HG03432 (cell line): ENCODE data around the gene CHST15.

Experiments
- ATAC-seq: cut with Tn5 transposase; IDR thresholded peaks from one replicate; pipeline ENCODE4 v1.9.1; 2021; ENCODE audit warnings: mild to moderate bottlenecking, moderate library complexity; ENCODE audit not compliant: unreplicated experiment

The CHST15 gene

GRCh38 chr10:124083047-124083739 is 10.2 kb downstream of the CHST15 start:
- ATAC-seq = no peak

DNA sequence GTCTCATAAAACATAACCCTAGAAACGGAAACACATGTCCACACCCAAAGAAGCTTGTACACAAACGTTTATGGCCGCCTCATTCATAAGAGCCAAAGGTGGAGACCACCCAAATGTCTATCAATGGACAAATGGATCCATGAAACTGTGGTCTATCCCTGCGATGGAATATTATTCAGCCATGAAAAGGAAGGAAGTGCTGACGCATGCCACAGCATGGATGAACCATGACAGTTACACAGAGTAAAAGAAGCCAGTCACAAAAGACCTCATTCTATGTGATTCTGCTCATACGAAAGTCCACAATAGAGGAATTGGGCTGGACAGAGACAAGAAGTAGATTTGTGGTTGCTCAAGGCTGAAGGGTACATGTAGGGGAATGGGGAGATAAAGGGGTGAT is 10.8 kb downstream of the CHST15 start:
- ATAC-seq = no peak

DNA sequence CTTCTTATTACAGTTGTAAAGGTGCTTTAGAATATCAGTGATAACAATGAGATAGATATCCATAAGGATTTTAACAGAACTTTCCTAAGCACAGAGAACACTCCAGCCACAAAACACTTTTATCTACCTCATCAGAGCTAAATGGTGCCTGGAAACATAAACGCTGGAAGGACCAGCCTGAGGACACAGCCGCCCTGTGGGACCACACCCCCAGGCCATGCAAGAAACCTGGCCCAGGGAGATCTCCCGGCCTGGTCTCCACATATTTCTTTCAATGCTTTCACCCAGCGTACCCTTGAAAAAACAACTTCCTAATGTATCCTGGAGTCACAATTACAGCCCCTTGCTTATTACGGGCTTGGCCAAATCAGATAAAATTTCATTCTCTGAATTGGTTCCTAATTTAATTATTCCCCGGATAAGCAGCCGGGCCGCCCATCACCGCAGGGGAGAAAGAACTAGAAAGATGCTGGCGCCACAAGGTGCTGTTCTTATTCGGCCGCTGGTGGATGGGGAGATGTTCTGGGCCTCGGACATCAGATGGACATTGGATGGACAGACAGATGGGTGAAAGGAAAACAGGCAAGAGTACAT is 11.8 kb downstream of the CHST15 start:
- no peak for ATAC-seq

GRCh38 chr10:124079864-124080263 is 13.5 kb downstream of the CHST15 start:
- no peak for ATAC-seq

DNA sequence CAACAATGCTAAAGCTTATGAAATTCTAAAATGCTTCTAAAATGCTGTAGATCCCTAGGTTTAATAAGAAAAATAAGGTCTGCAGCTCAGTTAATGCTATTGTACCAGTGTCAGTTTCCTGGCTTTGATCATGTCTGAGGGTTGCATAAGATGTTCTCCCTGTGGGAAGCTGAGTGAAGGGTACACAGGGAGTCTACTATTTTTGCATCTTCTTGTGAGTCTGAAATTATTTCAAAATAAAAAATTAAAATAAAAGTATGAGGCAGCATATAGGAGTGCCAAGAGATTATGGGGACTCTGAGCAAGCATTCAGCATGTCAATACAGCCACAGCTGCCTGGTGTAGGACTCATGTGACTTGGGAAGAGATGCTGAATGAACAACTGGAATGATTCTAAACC is 14.7 kb downstream of the CHST15 start:
- no peak for ATAC-seq

- ATAC-seq = no peak
Observed at GRCh38 chr10:124078028-124078427, 15.4 kb downstream of the CHST15 start.

DNA sequence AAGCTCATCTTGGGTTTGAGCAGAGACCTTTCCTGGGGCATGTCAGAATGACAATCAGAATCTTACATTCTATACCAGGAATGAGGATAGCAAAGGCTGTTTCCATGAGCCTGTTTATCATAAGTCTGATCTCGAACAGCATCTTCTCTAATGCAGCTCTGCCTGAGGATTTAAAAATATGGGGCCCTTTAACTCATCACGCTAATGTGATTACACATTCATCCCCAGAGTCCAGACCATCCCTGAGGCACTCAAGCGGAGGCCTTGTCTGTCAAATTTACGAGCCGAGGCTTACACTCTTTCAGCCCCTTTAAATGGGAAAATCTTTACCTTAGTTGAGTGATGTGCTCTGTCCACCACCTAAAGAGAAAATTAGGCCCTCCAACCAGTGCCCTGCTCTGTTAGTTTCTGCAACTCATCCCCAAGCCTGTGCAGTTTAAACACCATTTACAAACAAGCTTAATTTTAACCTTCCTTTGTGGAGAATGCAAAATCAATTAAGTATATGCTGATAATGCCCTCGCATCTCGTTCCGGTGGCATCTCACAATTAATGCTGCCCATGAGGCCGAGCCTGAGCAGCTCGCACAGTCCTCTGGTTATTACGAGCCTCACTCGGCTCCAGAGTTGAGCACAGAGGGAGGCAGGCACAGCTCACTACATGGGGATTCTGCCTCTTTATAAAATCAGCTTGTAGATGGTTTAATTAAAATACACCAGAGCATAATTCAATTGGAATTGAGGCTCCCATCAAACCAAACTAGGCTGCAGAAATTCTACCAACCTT is 16.0 kb downstream of the CHST15 start:
- no peak for ATAC-seq

GRCh38 chr10:124076148-124076733 is 17.2 kb downstream of the CHST15 start:
- ATAC-seq = no peak

DNA sequence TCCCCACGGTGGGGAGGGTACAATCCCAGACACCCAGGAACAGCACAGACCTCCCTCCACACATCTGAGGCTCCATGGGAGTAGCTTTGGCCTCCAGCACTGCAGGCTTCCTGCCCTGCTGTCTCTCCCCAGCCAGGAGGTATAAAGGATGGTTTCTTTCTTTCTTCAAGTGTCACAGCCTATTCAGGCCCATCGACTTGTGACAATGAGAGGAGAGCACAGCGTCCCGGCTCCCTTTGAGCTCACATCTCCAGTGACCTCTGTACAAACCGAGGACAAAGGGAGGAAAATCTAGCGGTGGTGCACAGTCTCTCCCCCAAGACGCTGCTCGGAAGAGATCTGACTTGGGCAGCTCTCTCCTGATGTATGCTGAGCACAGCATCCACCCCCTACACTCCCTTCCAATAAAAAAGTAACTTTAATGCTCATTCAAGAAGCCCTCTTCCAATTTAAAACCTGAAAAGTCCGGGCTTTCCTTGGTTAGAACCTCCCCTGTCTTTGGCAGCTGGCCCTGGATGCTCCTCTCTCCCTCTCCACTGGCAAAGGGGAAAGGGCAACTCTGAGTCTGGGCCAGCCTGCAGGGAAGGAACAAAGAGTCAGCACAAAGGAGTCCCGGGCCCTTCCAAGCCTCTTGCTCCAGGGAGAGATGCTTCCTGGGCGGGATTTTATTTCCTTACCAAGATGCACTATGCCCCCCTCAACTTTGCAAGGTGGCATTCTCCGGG is 18.0 kb downstream of the CHST15 start:
- ATAC-seq = no peak

DNA sequence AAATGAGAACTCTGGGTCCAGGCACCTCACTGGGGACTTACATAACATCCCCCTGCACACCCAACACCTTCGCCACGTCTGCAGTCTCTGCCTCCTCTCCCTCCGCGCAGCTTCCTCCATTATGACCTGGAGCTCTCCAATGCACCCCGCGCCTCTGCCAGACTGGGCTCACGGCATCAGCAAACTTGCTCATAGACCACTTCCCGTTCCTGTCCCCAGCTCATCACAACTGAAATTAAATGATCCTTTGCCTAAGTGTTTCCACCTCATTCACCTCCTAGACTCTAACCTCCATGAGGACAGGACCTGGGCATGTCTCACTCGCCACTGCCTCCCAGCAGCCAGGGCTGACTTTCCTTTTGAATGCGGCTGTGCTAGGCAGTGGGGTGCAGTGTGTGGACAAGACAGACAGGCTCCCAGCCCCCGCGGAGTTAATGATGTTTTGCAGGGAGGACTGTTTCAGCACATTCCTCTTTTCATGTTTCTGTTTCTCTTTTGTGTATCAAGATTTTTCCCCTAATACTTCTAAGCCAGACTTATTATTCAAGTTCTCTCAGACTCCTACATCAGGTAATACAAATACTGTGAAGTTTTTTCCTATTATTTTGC is 18.8 kb downstream of the CHST15 start:
- no peak for ATAC-seq

GRCh38 chr10:124073978-124074377 is 19.4 kb downstream of the CHST15 start:
- ATAC-seq = no peak

- ATAC-seq = no peak
Observed at GRCh38 chr10:124072541-124072940, 20.9 kb downstream of the CHST15 start.

- no peak for ATAC-seq
Observed at GRCh38 chr10:124072106-124072505, 21.3 kb downstream of the CHST15 start.

GRCh38 chr10:124071141-124071540 is 22.3 kb downstream of the CHST15 start:
- ATAC-seq = no peak

DNA sequence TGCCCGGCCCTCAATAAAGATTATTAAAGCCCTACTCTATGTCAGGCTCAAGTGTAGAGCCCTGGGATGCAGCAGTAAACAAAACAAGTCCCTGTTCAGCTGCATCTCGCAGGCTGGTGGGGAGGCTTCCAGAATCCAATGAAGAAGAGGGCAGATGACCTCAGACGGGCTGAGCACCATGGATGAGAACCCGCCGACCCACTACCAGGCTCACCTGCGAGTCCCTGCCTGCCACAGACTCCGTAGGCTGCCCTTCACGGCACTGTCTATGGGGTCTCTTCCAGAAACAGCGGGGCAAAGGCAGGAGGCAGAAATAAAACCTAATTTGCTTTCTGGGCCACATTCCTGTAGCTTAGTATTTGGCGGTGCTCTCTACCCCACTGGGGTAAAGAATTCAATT is 22.7 kb downstream of the CHST15 start:
- no peak for ATAC-seq

- ATAC-seq = no peak
Observed at GRCh38 chr10:124069341-124070264, 23.8 kb downstream of the CHST15 start.

DNA sequence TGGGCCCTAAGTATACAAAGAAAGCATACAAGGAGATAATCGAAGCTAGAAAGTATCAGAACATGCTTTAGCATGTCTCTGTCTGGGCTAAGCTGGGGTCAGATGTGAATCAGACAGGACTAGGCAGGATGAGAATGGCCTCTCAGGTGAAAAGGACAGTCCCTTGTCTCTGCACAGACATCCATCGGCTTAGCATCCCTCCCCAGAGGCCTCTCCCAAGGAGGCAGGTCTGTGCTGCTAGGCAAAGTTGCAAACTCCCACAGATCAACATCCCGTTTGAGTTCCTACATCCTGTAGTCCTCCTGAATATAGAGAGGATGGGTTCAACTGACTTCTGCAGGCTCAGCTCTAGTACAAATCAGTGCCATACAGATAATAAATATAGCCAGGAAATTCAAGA is 24.5 kb downstream of the CHST15 start:
- no peak for ATAC-seq

- ATAC-seq = no peak
Observed at GRCh38 chr10:124067825-124068400, 25.5 kb downstream of the CHST15 start.
